K562 (cell line): ENCODE results near the gene SMC4. TPM values are rescaled to one million over a fixed set of nuclear protein-coding genes. Genes with fewer than 3 reads are reported as not detected.

Source experiments
- ATAC-seq: fragments of 200-7000 bp; cut with Tn5 transposase; 3 replicates; pipeline ENCODE4 v1.9.1; 2020; ENCODE audit warnings: moderate library complexity
- BruUV-seq: library from RNA; stranded (reverse); fragments of 400-500 nt; replicated peaks from 2 replicates; lab custom pipeline; 2021; lab: Mats Ljungman, UMichigan
- CTCF ChIA-PET: fragments of 300-600 bp; formaldehyde crosslinking; extraction: SDS; loops from one replicate; lab custom pipeline; 2021; ENCODE audit warnings: low intra/inter-chr PET ratio; lab: Yijun Ruan, JAX
- POLR2A ChIA-PET: fragments of 300-600, 350-650 bp; sonication (Branson Sonifier 250); formaldehyde crosslinking; extraction: SDS; loops from one replicate; lab custom pipeline; 2021; ENCODE audit warnings: antibody characterized with exemption, inconsistent platforms; lab: Yijun Ruan, JAX
- DNase-seq, 4 experiments: peaks; one replicate each; pipeline versions ENCODE4 v3.0.0 to v3.0.0-alpha.2; 2011 to 2018; ENCODE audit warnings: low spot score in 3 of 4, mixed read lengths in 3 of 4; ENCODE audit errors: extremely low read depth in 1 of 4
- FAIRE-seq: peaks from 2 replicates; lab custom pipeline; 2011; peaks lifted over from hg19 to GRCh38; lab: Jason Lieb, UNC
- H2AFZ ChIP-seq: 2 replicates; pipeline ENCODE4 v1.6.0; 2011; ENCODE audit warnings: low read depth, low read length, control low read depth, inconsistent platforms
- H3K27ac ChIP-seq: fragments of 200-600 bp; 3 replicates; pipeline ENCODE4 v1.8.0; 2011; ENCODE audit warnings: low read depth, mild to moderate bottlenecking, control low read depth, inconsistent platforms, low read length, moderate library complexity, mixed read lengths; ENCODE audit errors: extremely low read depth
- H3K27me3 ChIP-seq, 2 experiments: fragments of 300-600 bp in 1 of 2; 2 replicates in 1 of 2; 3 replicates in 1 of 2; pipeline versions ENCODE4 v1.6.0 to v1.8.0; 2011; ENCODE audit warnings: inconsistent platforms in 2 of 2, low read length in 2 of 2, mild to moderate bottlenecking in 1 of 2, mixed read lengths in 1 of 2, moderate library complexity in 1 of 2; ENCODE audit not compliant: control insufficient read depth in 2 of 2, insufficient read depth in 2 of 2
- H3K36me3 ChIP-seq: fragments of 300-600 bp; 3 replicates; pipeline ENCODE4 v1.8.0; 2011; ENCODE audit warnings: mild to moderate bottlenecking, low read length, inconsistent platforms; ENCODE audit not compliant: control insufficient read depth, insufficient read depth
- H3K4me1 ChIP-seq, 2 experiments: fragments of 200-600 bp in 1 of 2; replicated peaks in 1 of 2; 2 replicates in 1 of 2; 3 replicates in 1 of 2; pipeline versions ENCODE4 v1.5.1 to v1.8.0; 2011; ENCODE audit warnings: inconsistent platforms in 2 of 2, low read length in 2 of 2, mild to moderate bottlenecking in 1 of 2, mixed read lengths in 1 of 2, moderate library complexity in 1 of 2; ENCODE audit not compliant: control insufficient read depth in 2 of 2, insufficient read depth in 2 of 2
- H3K4me2 ChIP-seq: 2 replicates; pipeline ENCODE4 v1.6.1; 2011; ENCODE audit warnings: low read length, control low read depth, inconsistent platforms, mixed read lengths; ENCODE audit not compliant: insufficient read depth
- H3K4me3 ChIP-seq: fragments of 200-600 bp; sonication (generic), shearing (Covaris generic); 2 replicates; pipeline ENCODE4 v1.5.1; 2016; ENCODE audit warnings: control low read depth, inconsistent platforms
- H3K79me2 ChIP-seq: fragments of 200-600 bp; 3 replicates; pipeline ENCODE4 v1.8.0; 2011; ENCODE audit warnings: low read length, inconsistent platforms; ENCODE audit not compliant: control insufficient read depth, insufficient read depth
- H3K9ac ChIP-seq, 2 experiments: 2 replicates each; pipeline versions ENCODE4 v1.6.0 to v1.6.1; 2011; ENCODE audit warnings: low read depth in 2 of 2, low read length in 2 of 2, control low read depth in 1 of 2, inconsistent platforms in 1 of 2, mild to moderate bottlenecking in 1 of 2, mixed read lengths in 1 of 2; ENCODE audit not compliant: insufficient read depth in 1 of 2
- H3K9me1 ChIP-seq: one replicate; pipeline ENCODE4 v1.6.0; 2011; ENCODE audit warnings: inconsistent platforms, mild to moderate bottlenecking, low read length, moderate library complexity; ENCODE audit not compliant: control insufficient read depth, insufficient read depth
- H3K9me3 ChIP-seq: replicated peaks from 2 replicates; pipeline ENCODE4 v1.5.1; 2011; ENCODE audit warnings: low read depth, low read length, inconsistent platforms; ENCODE audit not compliant: control insufficient read depth, insufficient read depth
- H4K20me1 ChIP-seq: replicated peaks from 2 replicates; pipeline ENCODE4 v1.6.1; 2011; ENCODE audit warnings: low read length, inconsistent platforms, mixed read lengths; ENCODE audit not compliant: control insufficient read depth, insufficient read depth
- DMBX1 ChIP-seq: fragments of 250-450 bp; sonication (Bioruptor Pico); IDR thresholded peaks from 2 replicates; pipeline ENCODE4 v1.8.0; 2022; ENCODE audit warnings: inconsistent platforms, mild to moderate bottlenecking, moderate library complexity, borderline replicate concordance
- ETV5 ChIP-seq: sonication (generic); formaldehyde crosslinking; IDR thresholded peaks from 2 replicates; pipeline ENCODE4 v1.4.0; 2020; ENCODE audit warnings: low read depth, mild to moderate bottlenecking, missing genetic modification reagents
- FOSL1 ChIP-seq: fragments of 200-800 bp; sonication (Bioruptor generic); conservative IDR thresholded peaks from 2 replicates; pipeline ENCODE4 v1.6.1; 2016; ENCODE audit warnings: missing genetic modification characterization, missing compliant biosample characterization
- L3MBTL2 ChIP-seq: fragments of 450-650 bp; IDR thresholded peaks from 2 replicates; pipeline ENCODE4 v1.6.1; 2016; ENCODE audit warnings: mild to moderate bottlenecking, moderate library complexity
- MXI1 ChIP-seq: IDR thresholded peaks from 2 replicates; pipeline ENCODE4 v1.6.1; 2011; ENCODE audit warnings: low read depth, mild to moderate bottlenecking, improper control_type of control experiment, low read length
- NCOR1 ChIP-seq: fragments of 450-650 bp; IDR thresholded peaks from 2 replicates; pipeline ENCODE4 v1.6.1; 2016; ENCODE audit warnings: mild to moderate bottlenecking, moderate library complexity
- RAD51 ChIP-seq: fragments of 450-650 bp; IDR thresholded peaks from 2 replicates; pipeline ENCODE4 v1.7.1; 2016; ENCODE audit warnings: low read depth, mild to moderate bottlenecking, borderline replicate concordance
- SRSF7 ChIP-seq: fragments of 200-400 bp; formaldehyde crosslinking; optimal IDR thresholded peaks from 2 replicates; pipeline ENCODE3; 2017; ENCODE audit warnings: mild to moderate bottlenecking, low read depth, low read length
- ZNF79 ChIP-seq: fragments of 250-450 bp; sonication (Bioruptor Pico); IDR thresholded peaks from 2 replicates; pipeline ENCODE4 v1.4.0; 2020; ENCODE audit warnings: low read depth, mild to moderate bottlenecking, moderate library complexity
- WGBS: fragments of 100-300 bp; shearing (Covaris generic); methylation state at CpG from one replicate; pipeline ENCODE4 v1.1.6; 2016; ENCODE audit warnings: low coverage, mixed read lengths; ENCODE audit not compliant: insufficient coverage; ENCODE audit errors: missing lambda C conversion rate; 5-methylcytosine and 5-hydroxymethylcytosine counted together
- in situ Hi-C: fragments of 300-500 bp; cut with MboI; formaldehyde crosslinking; loops from 4 replicates; pipeline ENCODE4 v1.15.0; 2018; ENCODE audit warnings: inconsistent platforms, mixed read lengths
- intact Hi-C: fragments of 100-400 bp; cut with micrococcal nuclease; formaldehyde crosslinking; loops from 2 replicates; pipeline ENCODE4 v1.14.2; 2022
- polyA plus RNA-seq, 8 experiments: library from polyadenylated mRNA; depleted of rRNA in 4 of 8; stranded (reverse) in 5 of 8; unstranded in 3 of 8; fragments of >200 nt; fragmentation: Nextera tagmentation in 2 of 8; fragmentation: Illumina TruSeq in 1 of 8; extraction: Ambion mirVana in 2 of 8; extraction: Trizol in 1 of 8; gene quantifications; 2 replicates each; pipeline versions ENCODE4 v1.2.1 to v1.2.3, GENCODE V29; 2011 to 2014; ENCODE audit warnings: inconsistent platforms in 1 of 8, missing spikeins in 1 of 8
- total RNA-seq, 7 experiments: library from RNA; depleted of rRNA in 6 of 7; stranded (reverse); fragments of >200 nt in 6 of 7; fragmentation: Illumina TruSeq in 2 of 7; extraction: Trizol in 2 of 7; gene quantifications; 2 replicates each; pipeline versions ENCODE4 v1.2.1 to v1.2.3, GENCODE V29; 2011 to 2021; ENCODE audit warnings: low replicate concordance in 1 of 7
- TF ChIP-seq, protein P1 (sequence below): fragments of 200-800 bp; sonication (Bioruptor generic); IDR thresholded peaks from 2 replicates; pipeline ENCODE4 v1.6.1; 2017; ENCODE audit warnings: missing genetic modification characterization, missing compliant biosample characterization
- TF ChIP-seq, protein P2 (sequence below), 2 experiments: fragments of 450-650 bp; conservative IDR thresholded peaks; 2 replicates each; pipeline ENCODE4 v1.6.1; 2017; ENCODE audit warnings: mild to moderate bottlenecking in 2 of 2, moderate library complexity in 2 of 2
- TF ChIP-seq, protein P3 (sequence below), 2 experiments: IDR thresholded peaks; 2 replicates each; pipeline ENCODE4 v1.6.1; 2011; ENCODE audit warnings: borderline replicate concordance in 1 of 2, control low read depth in 1 of 2, low read depth in 1 of 2, low read length in 1 of 2, mild to moderate bottlenecking in 1 of 2, mixed read lengths in 1 of 2, moderate library complexity in 1 of 2; ENCODE audit not compliant: insufficient read depth in 1 of 2, insufficient read length in 1 of 2, poor library complexity in 1 of 2, severe bottlenecking in 1 of 2; ENCODE audit errors: extremely low read depth in 1 of 2
- TF ChIP-seq, protein P4 (sequence below): fragments of 450-650 bp; conservative IDR thresholded peaks from 2 replicates; pipeline ENCODE4 v1.6.1; 2016; ENCODE audit warnings: missing genetic modification characterization, low read depth, mild to moderate bottlenecking, missing compliant biosample characterization, moderate library complexity
- TF ChIP-seq, protein P5 (sequence below): fragments of 250-450 bp; sonication (Bioruptor Pico); IDR thresholded peaks from 2 replicates; pipeline ENCODE4 v1.4.0; 2020; ENCODE audit warnings: mild to moderate bottlenecking

SMC4 gene
- total and polyA plus RNA-seq, 9 of the 15 experiments (the other 6 are each of a cell fraction or from before 2014, with no cell fraction given): 87.9 to 347 (median 176) TPM

DNA sequence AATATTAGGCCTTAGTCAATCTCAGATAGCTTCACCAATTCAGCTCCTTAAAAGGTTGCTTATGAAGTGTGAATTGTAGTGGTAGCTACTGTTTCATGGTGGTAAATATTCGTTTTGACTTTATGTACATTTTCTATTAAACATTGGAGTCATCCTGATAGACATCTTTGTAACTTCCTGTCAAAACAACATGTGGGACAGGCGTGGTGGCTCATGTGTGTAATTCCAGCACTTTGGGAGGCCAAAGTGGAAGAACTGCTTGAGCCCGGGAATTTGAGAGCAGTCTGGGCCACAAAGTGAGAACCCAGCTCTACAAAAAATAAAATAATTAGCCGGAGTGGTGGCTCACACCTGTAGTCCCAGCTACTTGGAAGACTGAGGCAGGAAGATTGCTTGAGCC is 52.2 kb downstream of the SMC4 start:
- ChIA-PET CTCF (no interaction called here), POLR2A (interaction anchor here (0.6 to 5.2 kb wide), 9 partner anchors 8 to 985 kb away, joined by 3 to 51 read pairs (median 4); no protein-coding TSS in a partner anchor)
- Histone ChIP-seq H3K4me3 (no peak overlapping the region), H3K9me3 (no peaks in the 10 kb centered on the region), H4K20me1 (no peaks in the 10 kb centered on the region), H3K79me2 (peaks cover 40% of the 10 kb centered on the region), H3K9ac (peak overlapping the region; percentile 4 to 10; a peak in 2 of 4 replicates), H3K9me1 (no peaks in the 10 kb centered on the region), H3K36me3 (peaks cover 6% of the 10 kb centered on the region; the same call in 2 of the 3 replicates), H2AFZ (peak overlapping the region; percentile 61), H3K4me2 (no peak overlapping the region; the same call in 1 of the 2 replicates), H3K27me3 (no peaks in the 10 kb centered on the region), H3K27ac (peak overlapping the region; percentile 98), H3K4me1 (peaks cover 12 to 31% of the 10 kb centered on the region in 2 experiments)
- 13% methylated on average over 4 of the region's 4 CpGs for WGBS
- in situ Hi-C loops (loop anchor here (25.0 kb wide), 1 partner anchor 564 kb away; no protein-coding TSS in a partner anchor), intact Hi-C loops (no loop called here)
- ATAC-seq (no peak), FAIRE-seq (no peak), DNase-seq (peak in 1 of 4 experiments; percentile 47)
- BruUV-seq: no TSS peak
- TF ChIP-seq, protein P1, sequence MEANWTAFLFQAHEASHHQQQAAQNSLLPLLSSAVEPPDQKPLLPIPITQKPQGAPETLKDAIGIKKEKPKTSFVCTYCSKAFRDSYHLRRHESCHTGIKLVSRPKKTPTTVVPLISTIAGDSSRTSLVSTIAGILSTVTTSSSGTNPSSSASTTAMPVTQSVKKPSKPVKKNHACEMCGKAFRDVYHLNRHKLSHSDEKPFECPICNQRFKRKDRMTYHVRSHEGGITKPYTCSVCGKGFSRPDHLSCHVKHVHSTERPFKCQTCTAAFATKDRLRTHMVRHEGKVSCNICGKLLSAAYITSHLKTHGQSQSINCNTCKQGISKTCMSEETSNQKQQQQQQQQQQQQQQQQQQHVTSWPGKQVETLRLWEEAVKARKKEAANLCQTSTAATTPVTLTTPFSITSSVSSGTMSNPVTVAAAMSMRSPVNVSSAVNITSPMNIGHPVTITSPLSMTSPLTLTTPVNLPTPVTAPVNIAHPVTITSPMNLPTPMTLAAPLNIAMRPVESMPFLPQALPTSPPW: 0 out of 2 replicates have a peak, but pooled peaks have one; percentile 9
- TF ChIP-seq, protein P2, sequence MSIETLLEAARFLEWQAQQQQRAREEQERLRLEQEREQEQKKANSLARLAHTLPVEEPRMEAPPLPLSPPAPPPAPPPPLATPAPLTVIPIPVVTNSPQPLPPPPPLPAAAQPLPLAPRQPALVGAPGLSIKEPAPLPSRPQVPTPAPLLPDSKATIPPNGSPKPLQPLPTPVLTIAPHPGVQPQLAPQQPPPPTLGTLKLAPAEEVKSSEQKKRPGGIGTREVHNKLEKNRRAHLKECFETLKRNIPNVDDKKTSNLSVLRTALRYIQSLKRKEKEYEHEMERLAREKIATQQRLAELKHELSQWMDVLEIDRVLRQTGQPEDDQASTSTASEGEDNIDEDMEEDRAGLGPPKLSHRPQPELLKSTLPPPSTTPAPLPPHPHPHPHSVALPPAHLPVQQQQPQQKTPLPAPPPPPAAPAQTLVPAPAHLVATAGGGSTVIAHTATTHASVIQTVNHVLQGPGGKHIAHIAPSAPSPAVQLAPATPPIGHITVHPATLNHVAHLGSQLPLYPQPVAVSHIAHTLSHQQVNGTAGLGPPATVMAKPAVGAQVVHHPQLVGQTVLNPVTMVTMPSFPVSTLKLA (conservative IDR thresholded peaks at IDR 0.05): peak in 1 of 2 experiments; percentile 56; a peak in 3 of 4 replicates
- 0 out of 2 replicates have a peak, but pooled peaks have one; percentile 32 for TF ChIP-seq FOSL1 (tag)
- no peak for TF ChIP-seq ZNF79 (CRISPR knock-in tag)
- TF ChIP-seq SRSF7: no peak
- peak; percentile 85 for TF ChIP-seq L3MBTL2
- TF ChIP-seq MXI1: 0 out of 2 replicates have a peak, but pooled peaks have one; percentile 23
- no peak for TF ChIP-seq NCOR1
- TF ChIP-seq ETV5 (CRISPR knock-in tag): peak; percentile 20; the same call in 1 of the 2 replicates
- TF ChIP-seq, protein P3, sequence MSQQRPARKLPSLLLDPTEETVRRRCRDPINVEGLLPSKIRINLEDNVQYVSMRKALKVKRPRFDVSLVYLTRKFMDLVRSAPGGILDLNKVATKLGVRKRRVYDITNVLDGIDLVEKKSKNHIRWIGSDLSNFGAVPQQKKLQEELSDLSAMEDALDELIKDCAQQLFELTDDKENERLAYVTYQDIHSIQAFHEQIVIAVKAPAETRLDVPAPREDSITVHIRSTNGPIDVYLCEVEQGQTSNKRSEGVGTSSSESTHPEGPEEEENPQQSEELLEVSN (IDR thresholded peaks at IDR 0.05; ENCODE audit: borderline replicate concordance in 1 of 2, extremely low read depth in 1 of 2, insufficient read depth in 1 of 2, insufficient read length in 1 of 2, low read depth in 1 of 2, low read length in 1 of 2, poor library complexity in 1 of 2, severe bottlenecking in 1 of 2): peak in 1 of 2 experiments; percentile 49
- TF ChIP-seq, protein P4, sequence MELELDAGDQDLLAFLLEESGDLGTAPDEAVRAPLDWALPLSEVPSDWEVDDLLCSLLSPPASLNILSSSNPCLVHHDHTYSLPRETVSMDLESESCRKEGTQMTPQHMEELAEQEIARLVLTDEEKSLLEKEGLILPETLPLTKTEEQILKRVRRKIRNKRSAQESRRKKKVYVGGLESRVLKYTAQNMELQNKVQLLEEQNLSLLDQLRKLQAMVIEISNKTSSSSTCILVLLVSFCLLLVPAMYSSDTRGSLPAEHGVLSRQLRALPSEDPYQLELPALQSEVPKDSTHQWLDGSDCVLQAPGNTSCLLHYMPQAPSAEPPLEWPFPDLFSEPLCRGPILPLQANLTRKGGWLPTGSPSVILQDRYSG (tag): 0 out of 2 replicates have a peak, but pooled peaks have one; percentile 25
- peak; percentile 13; the same call in 1 of the 2 replicates for TF ChIP-seq DMBX1
- TF ChIP-seq RAD51: no peak
- TF ChIP-seq, protein P5, sequence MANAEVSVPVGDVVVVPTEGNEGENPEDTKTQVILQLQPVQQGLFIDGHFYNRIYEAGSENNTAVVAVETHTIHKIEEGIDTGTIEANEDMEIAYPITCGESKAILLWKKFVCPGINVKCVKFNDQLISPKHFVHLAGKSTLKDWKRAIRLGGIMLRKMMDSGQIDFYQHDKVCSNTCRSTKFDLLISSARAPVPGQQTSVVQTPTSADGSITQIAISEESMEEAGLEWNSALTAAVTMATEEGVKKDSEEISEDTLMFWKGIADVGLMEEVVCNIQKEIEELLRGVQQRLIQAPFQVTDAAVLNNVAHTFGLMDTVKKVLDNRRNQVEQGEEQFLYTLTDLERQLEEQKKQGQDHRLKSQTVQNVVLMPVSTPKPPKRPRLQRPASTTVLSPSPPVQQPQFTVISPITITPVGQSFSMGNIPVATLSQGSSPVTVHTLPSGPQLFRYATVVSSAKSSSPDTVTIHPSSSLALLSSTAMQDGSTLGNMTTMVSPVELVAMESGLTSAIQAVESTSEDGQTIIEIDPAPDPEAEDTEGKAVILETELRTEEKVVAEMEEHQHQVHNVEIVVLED (CRISPR knock-in tag): no peak
